ENCODE data around the gene MRPS5.

MRPS5 gene

GRCh38 chr2:95059656-95060370, 61.8 kb downstream of the MRPS5 start:
- DNase-seq: no peak

DNA sequence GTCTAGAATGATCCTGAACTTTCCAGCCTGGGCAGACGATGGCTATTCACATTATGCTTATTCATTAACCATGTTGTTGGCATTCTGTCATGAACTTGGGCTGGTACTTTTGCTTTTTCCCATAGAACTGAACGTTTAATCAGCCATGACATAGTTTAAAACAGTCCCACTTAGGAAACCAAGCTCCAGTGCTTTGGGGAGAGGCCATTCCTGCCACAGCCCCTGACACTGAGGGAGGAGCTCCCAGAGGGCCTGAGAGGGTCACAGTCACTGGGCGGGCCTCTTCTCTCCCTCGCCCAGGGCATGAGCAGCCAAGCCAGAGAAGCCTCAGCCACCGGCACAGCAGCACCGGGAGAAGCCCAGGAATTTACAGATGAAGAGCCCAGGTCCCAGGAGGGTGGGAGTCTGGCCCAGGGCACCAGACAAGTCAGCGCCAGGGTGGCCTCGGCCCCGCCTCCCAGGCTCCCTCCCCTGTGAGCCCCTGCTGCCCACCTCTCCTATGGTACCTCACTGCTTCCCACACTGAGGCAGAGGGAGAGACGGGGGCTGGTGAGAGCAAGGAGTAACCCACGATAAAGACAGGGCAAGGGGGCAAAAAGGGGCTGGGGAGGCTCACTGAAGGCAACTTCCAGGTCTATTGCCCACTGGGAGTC, 62.5 kb downstream of the MRPS5 start:
- no peak for DNase-seq

- DNase-seq: no peak
Observed at GRCh38 chr2:95058466-95058988, 63.1 kb downstream of the MRPS5 start.

DNA sequence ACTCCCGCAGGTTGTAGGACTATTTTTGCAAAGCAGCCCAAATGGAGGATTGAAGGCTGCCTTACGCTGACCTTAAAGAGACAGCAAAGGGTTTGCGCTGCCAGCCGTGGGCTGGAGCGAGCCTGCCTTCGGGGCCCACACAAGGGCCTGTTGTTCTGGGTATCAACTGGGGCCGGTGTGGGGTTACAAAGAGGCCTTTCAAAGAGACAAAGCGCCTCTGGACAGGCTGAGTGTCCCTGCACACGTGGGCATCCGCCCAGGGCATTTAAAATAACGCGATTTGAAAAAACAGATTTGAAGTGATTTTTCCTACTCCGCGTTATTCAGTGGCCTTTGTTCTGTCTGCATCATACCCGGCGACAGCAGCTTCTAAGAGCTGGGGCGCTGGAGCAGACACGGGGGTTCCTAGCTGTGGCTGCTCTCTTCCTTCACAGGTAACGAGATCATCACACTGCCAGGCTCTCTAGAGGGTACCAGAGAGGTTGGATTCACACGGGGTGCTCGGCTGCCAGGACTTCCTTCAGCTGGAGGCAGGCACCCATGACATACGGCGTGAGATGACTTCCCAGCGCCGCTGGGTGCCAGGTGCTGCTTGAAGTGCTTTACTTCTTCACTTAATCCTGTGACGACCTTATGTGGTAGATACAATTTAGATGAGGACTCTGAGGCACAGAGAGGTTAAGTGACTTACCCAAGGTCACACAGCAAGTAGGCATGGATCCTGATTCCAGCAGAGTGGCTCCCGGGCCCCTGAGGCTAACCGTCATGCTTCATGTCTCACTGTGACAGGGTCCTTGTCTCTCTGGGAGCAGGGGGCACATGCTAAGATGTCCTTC, 63.9 kb downstream of the MRPS5 start:
- DNase-seq: no peak

DNA sequence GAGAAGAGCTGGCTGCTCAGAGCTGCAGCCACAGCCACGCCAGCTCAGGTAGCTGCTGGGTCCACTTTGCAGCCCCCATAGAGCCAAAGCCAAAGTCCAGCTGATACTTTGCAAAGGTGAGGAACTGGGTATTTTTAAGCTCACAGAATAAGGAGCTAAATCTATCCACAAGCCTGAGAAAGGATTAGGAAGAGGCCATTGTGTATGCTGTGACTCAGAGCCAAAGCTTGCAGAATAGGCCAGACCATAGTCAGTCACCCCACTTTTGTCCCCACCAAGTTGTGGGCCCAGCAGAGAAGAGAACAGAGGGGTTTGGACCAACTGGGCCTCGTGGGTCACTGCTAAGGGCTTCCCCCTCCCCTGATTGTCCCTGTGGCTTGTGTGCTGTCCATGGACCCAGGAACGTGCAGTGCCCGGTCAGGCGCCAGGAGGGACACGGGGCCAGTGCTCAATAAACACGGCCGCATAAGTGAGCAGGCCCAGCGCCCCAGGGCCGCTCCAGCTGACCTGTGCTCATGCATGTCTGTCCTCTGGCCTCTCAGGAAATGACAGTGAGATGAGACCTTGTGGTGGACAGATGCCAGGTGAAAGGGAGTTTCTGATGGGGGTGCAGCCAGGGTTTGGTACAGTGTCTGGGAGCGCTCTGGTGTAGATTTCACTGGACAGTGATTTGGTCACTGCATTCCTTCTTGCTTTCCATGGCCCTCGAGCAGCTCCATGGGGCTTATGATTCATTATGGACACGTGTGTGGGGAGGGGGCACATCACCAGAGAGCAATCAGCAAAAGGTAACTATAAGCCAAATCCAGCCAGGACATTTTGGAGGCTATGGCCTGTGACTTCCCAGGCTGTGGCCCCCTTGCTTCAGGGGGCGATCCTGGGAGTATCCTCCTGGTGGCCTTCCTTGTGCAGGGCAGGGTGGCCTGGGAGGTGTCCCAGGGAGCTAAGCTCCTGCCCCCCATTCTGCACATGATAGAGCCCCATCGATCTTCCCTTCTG, 64.8 kb downstream of the MRPS5 start:
- DNase-seq: no peak

DNA sequence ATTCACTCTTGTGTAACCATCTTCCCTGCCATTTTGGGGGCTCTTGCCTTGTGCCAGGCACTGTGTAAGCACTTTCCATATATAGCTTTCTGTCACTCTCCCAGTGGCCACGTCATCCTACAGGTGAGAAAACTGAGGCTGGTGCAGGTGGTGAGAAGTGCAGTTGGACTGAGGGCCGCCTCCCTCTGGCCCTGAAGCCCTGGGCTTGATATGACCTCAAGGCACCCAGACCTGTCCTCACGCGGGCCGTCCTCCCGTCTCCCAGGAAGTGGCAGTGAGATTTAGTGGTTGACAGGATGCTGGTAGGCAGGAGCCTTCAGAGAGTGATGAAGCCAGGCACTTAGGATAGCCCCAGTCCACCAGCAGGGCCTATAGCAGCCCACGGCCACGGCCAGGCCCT, 65.6 kb downstream of the MRPS5 start:
- no peak for DNase-seq

- no peak for DNase-seq
Observed at GRCh38 chr2:95055262-95055661, 66.3 kb downstream of the MRPS5 start.

GRCh38 chr2:95054016-95054415, 67.6 kb downstream of the MRPS5 start:
- no peak for DNase-seq

DNA sequence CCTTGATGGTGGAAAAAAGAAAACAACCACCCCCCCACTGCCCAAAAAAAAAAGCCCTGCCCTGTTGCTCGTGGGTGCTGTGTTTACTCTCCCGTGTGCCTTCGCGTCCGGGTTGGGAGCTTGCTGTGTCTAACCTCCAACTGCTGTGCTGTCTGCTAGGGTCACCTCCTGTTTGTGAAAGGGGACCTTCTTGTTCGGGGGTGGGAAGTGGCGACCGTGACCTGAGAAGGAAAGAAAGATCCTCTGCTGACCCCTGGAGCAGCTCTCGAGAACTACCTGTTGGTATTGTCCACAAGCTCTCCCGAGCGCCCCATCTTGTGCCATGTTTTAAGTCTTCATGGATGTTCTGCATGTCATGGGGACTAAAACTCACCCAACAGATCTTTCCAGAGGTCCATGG, 68.1 kb downstream of the MRPS5 start:
- no peak for DNase-seq

- no peak for DNase-seq
Observed at GRCh38 chr2:95052804-95053479, 68.7 kb downstream of the MRPS5 start.

DNA sequence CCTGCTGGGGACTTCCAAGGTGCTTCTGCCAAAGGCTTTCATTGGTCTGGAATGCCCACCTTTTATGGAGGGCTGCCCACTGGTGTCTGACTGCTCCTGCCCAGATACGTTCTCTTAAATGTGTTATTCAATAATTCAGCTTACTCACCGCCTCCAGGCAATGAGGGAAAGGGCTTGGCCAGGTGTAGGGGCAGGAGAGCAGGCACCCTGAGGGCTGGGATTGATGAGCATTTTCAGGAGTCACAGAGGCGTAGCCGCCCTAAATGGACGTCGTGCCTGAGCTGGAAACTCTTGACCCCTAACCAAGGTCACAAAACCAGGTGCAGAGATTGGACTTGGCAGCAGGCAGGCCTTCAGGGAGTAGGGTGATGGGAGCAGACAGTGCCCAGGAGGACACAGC, 69.3 kb downstream of the MRPS5 start:
- DNase-seq: no peak

DNA sequence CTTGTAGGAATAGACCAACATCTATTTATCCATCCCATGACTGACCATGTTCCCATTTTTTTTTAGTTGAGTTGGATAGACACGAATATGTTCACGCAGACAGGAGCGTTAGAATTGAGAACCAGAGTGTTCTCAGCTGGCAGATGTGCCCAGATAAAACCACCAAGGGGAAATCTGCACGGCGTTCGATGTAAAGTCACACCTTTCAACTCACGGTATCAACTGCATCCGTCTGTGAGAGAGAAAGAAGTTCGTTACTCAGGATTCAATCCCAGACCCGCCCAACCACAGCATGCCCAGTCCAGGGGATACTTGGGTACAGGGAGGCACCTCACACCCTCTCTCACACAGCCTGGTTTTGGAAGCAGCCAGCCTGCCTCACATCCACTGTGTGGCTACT, 70.0 kb downstream of the MRPS5 start:
- DNase-seq: no peak

DNA sequence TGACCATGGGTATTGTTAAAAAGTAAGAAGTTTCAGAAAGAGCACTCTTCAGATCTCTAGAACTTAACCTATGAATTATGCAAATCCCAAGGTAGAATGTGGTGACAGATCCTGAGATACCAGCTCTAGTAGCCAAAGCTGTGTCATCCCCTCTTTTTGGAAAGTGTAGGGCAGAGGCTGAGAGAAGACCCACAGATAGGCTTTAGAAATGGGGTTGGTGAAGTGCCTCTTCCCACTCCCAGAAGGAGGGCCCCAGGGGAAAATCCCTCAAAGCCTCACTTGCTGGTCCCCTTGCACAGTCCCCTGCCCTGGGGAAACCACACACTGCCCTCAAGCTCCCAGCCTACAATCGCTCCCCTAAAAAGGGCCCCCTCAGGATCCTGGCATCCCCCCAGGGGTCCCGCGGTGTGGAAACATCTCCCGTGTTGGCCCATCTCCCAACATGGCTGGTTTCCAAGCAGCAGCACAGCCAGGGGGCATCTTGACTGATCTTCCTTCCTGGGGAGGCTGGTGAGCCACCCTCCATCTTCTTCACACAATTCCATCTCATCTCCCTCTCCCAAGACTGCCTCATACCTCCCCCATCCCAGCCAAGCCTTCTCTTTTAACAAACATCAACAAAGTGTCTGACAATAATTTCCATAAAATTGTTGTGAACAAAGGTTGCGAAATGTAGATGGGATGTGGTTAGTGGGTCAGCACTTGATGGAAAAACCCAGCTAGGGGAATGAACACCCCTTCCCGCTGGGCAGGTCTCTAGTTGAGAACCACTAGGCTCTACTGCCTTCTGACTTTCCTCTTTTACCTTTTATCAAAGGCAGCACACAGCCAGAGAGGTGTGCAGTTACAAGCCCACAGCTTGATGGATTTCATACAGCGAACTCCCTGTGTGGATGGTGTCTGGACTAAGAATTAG, 71.0 kb downstream of the MRPS5 start:
- DNase-seq: no peak

DNA sequence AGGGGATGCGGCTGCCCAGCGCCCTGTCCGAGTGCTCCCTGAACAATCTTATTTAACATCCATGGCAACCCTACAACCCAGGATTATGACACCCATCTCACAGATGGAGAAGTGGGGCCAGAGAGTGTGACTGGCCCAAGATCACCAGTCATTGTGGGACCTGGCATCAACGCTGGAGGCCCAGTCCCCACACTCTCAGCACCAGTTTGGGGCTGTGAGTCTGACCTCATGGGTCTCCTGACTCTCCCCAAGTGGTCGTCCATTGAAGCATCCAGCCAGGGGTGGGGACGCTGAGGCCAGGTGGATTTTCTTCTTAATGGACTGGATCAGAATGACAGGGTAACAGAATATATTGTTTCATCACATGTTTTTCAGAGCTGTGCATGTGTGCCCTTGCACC, 71.6 kb downstream of the MRPS5 start:
- DNase-seq: no peak

DNA sequence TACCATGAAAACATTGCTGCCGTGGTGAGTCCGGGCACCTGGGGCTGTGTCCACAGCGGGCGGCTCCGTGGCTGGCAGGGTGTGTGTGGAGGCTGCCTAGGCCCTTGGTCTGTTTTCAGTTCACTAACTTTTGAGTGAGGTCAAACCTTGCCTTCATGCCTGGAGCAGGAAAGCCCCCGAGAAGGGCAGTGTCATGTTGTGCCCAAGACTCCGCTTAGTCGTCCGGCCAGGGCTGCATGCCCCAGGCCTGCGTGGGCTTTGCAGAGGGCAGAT, 72.0 kb downstream of the MRPS5 start:
- DNase-seq: no peak

DNA sequence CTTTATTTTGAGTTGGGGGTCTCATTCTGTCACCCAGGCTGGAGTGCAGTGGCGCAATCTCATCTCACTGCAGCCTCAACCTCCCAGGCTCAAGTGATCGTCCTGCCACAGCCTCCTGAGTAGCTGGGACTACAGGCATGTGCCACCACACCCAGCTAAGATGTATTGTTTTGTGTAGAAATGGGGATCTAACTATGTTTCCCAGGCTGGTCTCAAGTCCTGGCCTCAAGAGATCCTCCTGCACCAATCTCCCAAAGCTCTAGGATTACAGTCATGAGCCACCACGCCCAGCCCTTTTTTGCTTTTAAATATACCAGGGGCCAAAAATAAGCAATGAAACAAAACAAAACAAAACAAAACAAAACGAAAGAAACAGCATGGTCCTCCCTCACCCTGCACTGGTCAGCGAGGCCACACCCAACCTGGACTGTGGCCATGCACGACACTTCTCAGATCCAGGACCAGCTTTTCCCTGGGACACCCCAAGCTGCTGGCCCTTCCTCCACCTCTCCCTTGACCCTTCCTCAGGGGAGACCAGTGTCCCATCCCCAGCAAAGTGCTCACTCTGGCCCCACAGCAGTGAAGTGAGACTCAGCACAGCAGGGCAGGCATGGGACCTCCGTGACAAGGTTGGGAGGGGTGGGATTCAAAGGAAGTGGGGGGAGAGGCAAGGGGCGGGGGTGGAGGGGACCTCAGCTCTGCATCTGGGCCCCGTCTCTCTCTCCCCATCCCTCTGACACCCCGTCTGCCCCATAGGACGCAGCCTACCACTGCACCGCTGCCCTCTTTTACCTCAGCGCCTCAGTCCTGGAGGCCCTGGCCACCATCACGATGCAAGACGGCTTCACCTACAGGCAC, 72.6 kb downstream of the MRPS5 start:
- DNase-seq: no peak

- DNase-seq: no peak
Observed at GRCh38 chr2:95047629-95048510, 73.7 kb downstream of the MRPS5 start.

DNA sequence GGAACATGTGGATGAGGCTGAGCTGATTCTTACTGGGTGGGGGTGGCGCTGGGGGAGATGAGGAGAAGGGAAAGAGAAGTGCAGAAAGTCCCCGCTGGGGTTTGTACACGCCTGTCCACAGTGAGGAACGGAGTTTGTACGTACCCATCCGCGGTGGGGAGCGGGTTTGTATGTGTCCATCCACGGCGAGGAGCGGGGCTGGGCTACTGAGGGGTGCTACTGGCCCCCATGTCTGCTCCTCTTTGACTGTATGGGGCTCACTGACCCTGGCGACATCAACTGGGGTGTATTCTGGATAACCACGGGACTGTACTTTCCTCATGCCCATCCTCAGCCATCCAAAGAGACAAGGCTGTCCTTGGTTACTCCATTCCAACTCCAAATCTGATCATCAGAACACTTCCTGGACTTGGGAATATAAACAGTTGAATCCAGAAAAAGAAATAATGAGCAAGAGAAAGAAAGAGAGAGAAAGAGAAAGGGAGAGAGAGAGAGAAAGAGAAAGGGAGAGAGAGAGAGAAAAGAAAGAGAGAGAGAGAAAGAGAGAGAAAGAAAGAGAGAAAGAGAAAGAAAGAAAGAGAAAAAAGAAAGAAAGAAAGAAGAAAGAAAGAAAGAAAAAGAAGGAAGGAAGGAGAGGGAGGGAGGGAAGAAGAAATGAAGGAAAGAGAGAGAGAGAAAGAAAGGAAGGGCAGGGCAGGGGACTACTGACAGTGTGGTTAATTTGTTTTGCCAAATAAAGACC, 75.1 kb downstream of the MRPS5 start:
- no peak for DNase-seq
